G401 (cell line): ENCODE results near the gene MLH3. TPM values are rescaled to one million over a fixed set of nuclear protein-coding genes. Genes with fewer than 3 reads are reported as not detected.

ENCODE experiments used
- DNase-seq: peaks from one replicate; pipeline ENCODE4 v3.0.0-alpha.2; 2015; ENCODE audit warnings: low spot score
- in situ Hi-C: cut with HindIII; loops from 2 replicates; pipeline ENCODE4 v1.10.0; 2016; ENCODE audit warnings: low sequenced_read_pairs, mixed read lengths
- total RNA-seq: library from RNA; depleted of rRNA; stranded (reverse); fragments of >200 nt; shearing (Covaris generic); gene quantifications from 2 replicates; pipeline ENCODE4 v1.2.3, GENCODE V29; 2014

The MLH3 gene
- total RNA-seq, 1 experiment from 2014 or later = 21.0 TPM

DNA sequence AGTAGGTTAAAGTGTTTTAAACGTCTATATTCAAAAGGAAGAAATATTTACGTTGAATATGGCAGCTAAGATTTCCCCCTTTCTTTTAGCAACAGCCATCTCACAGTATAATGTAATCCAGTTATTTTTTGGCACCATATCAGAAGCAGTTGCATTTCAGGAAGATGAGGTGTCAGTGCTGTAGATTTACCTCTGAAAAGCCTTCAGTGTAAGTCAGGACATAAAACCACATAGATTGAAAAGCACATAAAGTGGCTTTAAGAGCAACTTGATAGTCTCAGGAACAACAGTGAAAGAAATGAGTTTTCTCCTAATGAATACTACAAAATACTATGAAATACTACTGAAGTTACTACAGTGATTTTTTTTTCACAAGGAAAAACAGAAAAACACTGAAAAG, 6.9 kb downstream of the MLH3 start:
- in situ Hi-C loops = no loop called here
- no peak for DNase-seq

GRCh38 chr14:75042035-75042434, 9.2 kb downstream of the MLH3 start:
- no peak for DNase-seq
- in situ Hi-C loops = no loop called here

DNA sequence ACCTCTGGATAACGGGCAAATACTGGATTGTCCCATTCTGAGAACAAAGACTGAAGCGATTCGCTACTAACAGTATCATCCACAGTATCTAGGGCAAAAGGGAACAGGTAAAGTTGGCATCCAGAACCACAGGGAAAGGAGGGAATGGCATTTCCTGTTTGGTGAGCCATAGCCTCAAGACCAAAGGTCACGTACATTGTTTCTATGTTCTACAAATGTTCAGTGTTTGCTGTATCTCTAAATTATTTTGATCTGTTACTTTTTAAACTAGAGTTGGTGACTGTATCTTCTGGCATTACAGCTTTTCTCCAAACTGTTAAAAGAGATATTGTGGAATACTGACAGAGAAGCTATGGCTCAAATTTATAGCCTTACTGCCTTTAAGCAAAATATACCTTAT, 9.7 kb downstream of the MLH3 start:
- in situ Hi-C loops = no loop called here

DNA sequence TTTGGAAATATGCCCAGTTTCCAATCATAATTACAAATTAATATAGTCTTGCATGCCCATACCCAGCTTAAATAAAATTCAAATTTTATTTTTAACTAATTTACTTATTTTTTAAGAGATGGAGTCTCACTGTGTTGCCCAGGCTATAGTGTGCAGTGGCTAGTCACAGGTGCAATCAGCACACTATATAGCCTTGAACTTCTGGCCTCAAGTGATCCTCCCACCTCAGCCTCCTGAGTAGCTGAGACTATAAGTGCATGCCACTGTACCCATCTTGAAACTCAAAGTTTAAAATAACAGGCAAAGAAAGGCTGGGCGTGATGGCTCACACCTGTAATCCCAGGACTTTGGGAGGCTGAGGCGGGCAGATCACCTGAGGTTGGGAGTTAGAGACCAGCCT, 10.3 kb downstream of the MLH3 start:
- no peak for DNase-seq
- in situ Hi-C loops = no loop called here

More for the DNA sequence above, 9.7 kb downstream of the MLH3 start:
- DNase-seq = no peak

- no peak for DNase-seq
- in situ Hi-C loops = no loop called here
Observed at GRCh38 chr14:75040507-75040906, 10.8 kb downstream of the MLH3 start.

- in situ Hi-C loops = no loop called here
- DNase-seq = no peak
Observed at GRCh38 chr14:75032939-75033338, 18.3 kb downstream of the MLH3 start.

DNA sequence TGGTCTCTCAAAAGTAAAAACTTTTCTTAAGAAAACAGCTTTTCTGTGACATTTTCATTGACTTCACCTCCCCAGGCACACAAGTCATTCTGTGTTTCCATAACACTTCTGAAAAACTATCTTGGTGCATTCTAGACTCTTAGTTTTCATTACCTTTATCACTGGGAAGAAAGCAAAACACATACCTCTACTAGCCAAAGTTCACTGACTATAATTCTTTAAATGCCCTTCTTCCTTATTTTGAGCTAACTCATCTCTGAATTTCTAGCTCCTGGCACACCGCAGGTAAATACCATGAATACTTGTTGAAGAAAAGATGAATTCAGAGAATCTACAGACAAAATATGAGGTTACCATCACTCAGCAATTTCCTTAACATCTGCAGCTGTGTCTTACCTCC, 21.1 kb downstream of the MLH3 start:
- DNase-seq = no peak
- in situ Hi-C loops = no loop called here

DNA sequence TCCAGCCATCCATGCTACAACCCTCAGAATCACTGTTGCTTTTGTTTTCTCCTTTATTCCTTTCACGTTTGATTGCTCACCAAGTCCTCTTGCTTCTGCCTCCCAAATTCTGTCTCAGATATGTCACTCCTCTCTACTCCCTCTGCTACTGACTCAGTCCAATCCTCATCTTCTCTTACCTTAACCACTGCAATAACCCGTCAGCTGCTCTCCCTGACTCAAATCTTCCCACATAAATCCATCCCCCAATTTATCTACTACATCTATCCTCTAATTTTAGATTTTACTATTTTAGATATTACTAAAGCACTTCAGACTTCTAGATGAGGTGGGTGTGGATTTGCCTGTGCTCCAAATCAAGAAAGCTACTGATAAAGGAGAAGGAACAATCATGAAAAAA, 25.4 kb downstream of the MLH3 start:
- no peak for DNase-seq
- in situ Hi-C loops = no loop called here

- in situ Hi-C loops = no loop called here
- no peak for DNase-seq
Observed at GRCh38 chr14:75025082-75025481, 26.2 kb downstream of the MLH3 start.

DNA sequence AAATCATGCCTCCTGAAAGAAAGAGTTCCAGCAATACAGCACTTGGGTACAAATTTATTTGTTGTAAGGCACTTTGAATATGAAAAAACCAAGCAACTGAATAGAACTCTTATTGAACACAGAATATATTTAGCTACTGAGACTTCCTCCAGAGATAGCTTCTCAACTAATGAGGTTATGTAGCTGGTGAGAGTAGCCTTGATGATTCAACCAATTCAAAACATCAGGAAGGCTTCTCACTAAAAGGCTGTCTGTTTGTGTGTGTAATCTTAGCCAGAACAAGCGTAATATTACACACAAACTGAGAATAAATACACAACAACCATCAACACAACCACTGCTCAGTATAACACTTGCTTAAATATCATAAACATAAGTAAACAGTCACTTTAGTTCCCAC, 28.2 kb downstream of the MLH3 start:
- no peak for DNase-seq
- in situ Hi-C loops = no loop called here

GRCh38 chr14:75022655-75023054, 28.6 kb downstream of the MLH3 start:
- in situ Hi-C loops = no loop called here
- no peak for DNase-seq

DNA sequence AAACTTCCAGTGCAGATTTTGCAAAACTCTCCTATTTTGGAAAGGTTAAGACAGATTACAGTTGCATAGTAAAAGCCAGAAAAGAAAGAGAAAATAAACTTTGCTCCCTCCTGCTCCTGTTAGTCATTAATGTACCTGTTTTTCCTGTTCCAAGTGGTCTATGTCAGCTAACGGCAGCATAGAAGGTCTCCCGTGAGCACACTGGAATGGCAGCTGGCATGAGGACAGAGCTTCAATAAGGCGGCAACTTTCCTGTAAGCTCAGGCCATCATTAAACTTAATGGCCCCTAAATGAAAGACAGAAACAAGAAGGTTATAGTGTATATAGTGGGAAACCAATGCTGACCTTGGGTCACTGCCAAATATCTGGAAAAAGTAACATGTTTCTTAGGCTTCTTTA, 32.6 kb downstream of the MLH3 start:
- in situ Hi-C loops = no loop called here
- no peak for DNase-seq

- in situ Hi-C loops = no loop called here
- DNase-seq = no peak
Observed at GRCh38 chr14:75016815-75017214, 34.5 kb downstream of the MLH3 start.

- DNase-seq = no peak
- in situ Hi-C loops = no loop called here
Observed at GRCh38 chr14:75015496-75015895, 35.8 kb downstream of the MLH3 start.

- in situ Hi-C loops = no loop called here
Observed at GRCh38 chr14:75013290-75013689, 38.0 kb downstream of the MLH3 start.

GRCh38 chr14:75011356-75011994, 39.8 kb downstream of the MLH3 start:
- DNase-seq = no peak
- in situ Hi-C loops = no loop called here

More at GRCh38 chr14:75013290-75013689, 38.0 kb downstream of the MLH3 start:
- DNase-seq = no peak

- DNase-seq = no peak
- in situ Hi-C loops = no loop called here
Observed at GRCh38 chr14:75010472-75011093, 40.7 kb downstream of the MLH3 start.

DNA sequence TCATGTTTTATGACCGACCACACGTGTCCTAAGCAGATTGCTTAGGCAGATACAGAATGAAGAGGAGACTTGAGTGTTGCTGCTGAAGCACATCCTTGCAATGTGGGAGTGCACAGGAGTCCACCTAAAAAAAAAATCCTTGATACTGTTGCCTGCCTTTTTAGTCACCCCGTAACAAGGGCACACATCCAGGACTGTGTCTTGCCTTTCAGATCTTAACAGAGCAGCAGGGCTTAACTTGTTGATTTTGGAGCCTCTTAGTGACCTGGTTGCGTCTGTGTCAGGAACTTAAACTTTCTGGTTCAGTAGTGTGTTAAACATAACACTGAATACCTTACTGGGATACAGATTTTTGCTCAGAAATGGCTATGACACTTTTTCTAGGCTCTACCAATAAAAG, 42.1 kb downstream of the MLH3 start:
- DNase-seq = no peak
- in situ Hi-C loops = no loop called here

GRCh38 chr14:75005357-75005756, 45.9 kb downstream of the MLH3 start:
- in situ Hi-C loops = no loop called here
- no peak for DNase-seq

DNA sequence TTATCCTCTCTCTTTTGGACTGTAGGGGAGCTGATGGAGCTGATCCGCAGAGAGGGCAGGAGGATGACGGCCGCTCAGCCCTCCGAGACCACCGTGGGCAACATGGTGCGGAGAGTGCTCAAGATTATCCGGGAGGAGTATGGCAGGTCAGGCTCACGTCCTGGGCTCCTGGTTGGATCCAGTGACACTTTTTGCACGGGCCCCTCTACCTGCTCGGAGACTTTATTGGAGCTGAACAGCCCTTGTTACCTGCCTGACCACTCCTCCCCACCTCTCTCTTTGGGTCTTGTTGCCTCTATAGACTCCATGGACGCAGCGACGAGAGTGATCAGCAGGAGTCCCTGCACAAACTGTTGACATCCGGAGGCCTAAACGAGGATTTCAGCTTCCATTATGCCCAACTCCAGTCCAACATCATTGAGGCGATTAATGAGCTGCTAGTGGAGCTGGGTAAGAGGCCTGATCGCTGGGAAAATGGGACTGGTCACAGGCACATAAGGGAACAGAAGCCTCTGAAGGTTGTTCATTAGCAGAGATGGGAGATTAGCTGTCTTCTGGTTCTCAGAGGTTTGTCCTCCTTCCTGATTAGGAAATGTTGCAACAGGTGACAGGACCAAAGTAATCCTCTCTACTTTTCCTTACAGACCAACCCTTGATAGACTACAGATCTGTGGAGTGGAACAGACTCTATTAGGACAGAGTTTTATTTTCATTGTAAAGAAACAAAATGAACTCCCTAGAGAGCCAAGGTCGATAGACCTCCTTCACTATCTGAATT, 47.8 kb downstream of the MLH3 start:
- DNase-seq = peak; percentile 11

More for the DNA sequence above, 47.8 kb downstream of the MLH3 start:
- in situ Hi-C loops = no loop called here
